GM19043 (cell line): Measurements from ENCODE around the gene INO80B.
"Not testable (repeated sequence)": the region's sequence is repeated elsewhere in the genome, so short reads cannot be mapped to it uniquely, and the experiment has no call there.

Experiments used
- ATAC-seq: cut with Tn5 transposase; IDR thresholded peaks from one replicate; pipeline ENCODE4 v1.9.1; 2021; ENCODE audit warnings: low read depth; ENCODE audit not compliant: unreplicated experiment

Gene INO80B

DNA sequence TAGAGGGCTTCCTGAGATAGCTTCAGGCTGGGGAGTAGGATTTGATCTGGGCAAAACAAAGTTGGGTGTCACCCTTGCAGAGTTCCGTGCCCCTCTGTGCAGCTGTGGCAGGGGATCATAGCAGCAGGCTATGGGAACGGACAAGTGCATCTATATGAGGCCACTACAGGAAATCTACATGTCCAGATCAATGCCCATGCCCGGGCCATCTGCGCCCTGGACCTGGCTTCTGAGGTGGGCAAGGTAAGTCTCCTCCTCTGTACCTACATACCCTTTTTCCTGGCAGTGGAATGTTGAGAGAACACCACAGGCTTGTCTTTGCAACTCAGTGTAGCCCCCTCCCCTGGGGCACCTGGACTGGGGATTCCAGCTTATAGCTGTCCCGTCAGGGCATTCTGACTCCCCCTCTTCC lies 29.9 kb upstream of the INO80B start:
- ATAC-seq: no peak

- ATAC-seq: no peak
Measured at GRCh38 chr2:74425523-74425922, 29.4 kb upstream of the INO80B start.

DNA sequence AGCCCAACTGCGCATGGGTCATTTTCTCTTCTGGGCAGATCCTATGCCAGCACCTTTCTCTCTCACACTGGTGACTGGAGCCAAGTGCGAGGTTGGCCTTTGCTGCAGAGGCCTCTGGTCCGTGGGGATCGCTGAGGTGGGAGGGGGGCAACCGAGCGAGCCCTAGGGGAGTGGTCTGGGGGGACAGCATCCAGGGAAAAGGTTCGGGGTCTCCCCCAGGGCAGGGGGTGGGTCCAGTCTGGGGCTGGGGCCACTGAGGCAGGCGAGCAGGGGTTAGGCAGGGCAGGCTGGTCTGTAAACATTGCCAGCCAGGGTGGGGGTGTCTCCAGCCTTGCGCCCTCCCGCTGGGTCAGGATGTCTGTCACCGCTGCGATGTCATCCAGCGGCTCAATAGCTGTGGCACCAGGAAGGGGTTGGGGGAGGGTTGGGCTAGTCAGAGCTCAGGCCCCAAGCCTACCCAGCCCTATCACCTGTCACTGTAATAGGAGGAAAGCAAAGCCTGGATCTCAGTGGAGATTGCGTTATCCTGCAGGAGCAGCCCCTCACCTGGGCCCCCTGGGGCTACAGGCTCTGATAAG lies 28.6 kb upstream of the INO80B start:
- no peak for ATAC-seq

DNA sequence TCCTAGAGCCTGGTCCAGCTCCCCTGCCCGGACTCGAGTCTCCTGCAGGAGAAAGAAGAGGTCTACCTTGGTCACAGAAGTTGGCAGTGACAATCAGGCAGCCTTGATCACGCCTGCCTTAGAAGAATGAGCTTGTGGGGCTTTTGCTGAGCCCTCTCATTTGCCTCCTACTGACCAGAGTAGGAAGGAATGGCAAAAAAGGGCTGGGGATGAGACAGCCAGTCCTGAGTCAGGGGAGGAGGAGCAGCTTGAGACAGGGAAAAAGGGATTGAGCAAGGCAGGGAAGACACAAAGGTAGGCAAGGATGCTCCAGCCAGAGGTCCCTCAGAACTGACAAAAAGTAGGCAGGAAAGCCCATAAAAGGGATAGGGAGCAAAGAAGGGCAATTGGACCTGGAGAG lies 27.3 kb upstream of the INO80B start:
- no peak for ATAC-seq

DNA sequence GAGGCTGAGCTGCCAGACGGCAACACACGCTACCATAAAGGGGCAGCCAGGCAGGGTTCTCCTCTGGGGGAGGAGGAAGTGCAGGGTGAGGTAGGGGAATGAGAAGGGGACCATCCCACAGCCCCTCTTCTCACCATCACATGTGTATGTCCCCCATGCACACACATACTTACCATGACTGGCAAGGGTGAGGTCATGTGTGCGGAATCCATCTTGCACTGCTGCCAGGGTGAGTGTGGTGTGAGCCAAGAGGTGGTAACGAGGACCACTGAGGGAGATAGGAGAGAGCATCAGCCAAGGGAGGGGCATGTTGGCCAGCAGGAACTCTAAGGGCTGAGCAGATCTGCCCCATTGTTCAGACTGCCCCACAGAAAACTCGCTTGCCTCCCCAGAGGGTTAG lies 26.2 kb upstream of the INO80B start:
- no peak for ATAC-seq

DNA sequence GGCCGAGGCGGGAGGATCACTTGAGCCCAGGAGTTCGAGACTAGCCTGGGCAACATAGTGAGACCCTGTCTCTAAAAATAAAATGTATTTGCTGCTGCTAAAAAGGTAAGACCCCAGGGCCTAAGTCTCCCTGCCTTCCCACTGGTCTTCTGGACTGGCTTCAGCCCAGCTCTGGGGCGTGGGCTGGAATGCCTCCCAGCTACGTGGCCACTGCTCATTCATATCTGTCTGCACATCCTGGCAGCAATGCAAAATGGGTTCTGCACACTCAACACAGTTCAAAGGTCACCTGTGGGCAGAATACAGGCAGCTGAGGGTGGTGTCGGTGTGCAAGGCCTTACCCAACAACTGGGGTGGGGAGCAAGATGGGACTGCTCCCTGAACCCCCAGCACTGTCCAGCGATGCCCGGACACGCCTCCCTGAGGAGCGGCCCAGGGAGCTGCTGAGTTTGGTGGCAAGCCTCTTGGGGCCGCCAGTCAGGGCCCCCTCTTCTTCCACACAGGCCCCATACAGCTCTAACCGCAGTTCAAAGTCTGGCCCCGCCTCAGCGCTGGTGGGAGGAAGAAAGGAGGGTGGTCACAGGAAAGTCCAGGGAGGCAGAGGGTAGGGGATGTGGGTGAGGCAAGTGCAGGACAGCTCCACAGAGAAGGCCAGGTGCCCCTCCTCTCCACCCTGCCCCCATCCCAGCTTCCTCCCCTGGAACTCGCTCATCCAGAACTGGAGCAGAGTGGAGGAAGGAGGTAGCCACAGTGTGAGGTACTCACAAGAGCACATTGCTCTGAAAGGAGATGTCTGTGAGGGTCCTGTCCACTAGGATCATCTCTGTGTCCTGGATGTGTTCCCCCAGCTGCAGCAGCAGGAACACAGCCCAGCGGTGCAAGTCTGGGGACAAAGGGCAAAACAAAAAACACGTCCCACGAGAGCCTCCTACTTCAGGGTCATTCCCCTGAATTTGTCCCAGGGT lies 25.1 kb upstream of the INO80B start:
- ATAC-seq: no peak

GRCh38 chr2:74430502-74430901 lies 24.4 kb upstream of the INO80B start:
- ATAC-seq: no peak

DNA sequence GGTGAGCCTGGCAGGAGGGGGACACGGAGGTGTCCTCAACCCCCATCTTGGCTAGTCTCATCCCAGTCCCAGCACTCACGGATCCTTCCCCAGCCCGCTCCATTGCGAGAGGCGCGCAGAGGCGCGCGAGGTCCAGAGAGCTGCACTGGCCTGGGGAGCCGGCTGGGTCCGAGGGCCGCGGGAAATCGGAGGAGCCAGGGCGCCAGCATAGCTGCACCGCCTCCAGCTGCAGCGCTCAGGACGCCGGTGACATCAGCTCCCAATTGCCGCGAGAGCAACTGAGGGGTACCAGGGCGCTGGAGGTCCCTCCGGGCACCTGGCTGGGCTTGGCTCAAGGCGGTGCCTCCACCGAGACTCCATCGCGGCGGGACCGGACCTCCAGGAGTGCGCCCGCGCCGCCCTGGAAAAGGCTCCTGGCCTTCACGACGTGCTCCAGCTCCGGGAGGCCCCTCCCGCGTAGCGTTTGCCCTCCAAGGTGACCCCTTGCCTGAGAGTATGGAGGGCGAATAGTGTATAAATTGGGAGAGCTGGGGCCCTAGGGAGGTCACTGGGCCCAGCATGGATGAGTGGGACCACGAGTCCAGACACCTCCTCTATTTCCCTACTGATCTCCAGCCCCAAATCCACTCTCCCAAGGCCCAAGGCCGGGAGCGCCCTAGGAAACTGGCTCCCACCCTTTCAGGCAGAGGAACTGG lies 18.6 kb upstream of the INO80B start:
- ATAC-seq: no peak

- ATAC-seq: no peak
Measured at GRCh38 chr2:74436848-74437695, 17.8 kb upstream of the INO80B start.

GRCh38 chr2:74438248-74438647 lies 16.6 kb upstream of the INO80B start:
- no peak for ATAC-seq

DNA sequence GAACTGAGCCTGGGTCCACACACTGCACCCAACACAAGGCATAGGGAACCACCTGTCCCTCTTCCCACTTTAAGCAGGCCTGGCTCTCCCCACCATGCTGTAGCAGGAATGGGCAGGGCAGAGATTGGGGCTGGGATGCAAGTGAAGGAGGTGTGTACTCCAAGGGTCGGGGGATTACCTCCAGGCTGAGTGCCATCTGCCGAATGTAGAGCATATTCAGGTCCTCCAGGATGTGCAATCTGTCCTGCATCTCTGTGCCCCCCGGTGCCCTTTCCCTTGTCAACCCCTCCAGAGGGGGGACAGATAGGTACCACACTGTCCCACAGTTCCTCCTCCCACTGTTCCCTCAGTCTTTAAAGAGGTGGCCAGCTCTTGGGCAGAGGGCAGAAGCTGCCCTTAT lies 15.5 kb upstream of the INO80B start:
- no peak for ATAC-seq

- no peak for ATAC-seq
Measured at GRCh38 chr2:74439803-74440377, 15.0 kb upstream of the INO80B start.

GRCh38 chr2:74440378-74441169 lies 14.3 kb upstream of the INO80B start:
- ATAC-seq: peak; percentile 77

DNA sequence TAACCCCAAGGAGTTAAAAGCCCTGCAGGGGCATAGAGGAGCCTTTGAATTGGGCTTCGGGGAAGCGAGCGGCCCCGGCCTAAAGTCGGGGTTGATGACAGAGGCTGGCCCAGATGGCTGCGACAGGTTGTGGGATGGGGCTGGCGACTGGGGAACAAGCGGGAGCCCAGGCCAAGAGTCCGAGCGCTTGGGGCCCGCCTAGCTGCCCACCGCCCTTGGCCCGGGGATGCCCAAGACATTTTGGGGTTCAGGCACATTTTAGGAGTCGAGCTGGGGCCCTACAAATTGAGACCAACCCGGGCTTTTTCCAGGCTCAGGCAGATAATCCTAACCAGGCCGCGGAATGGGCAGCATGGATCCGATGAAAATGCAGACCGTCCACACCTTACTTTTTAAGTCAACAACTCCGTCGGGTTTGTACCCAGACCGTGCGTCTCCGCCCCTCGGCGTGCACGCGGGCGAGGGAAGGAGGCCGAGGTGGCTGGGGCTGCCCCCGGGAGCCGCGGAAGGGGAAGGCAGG lies 13.7 kb upstream of the INO80B start:
- ATAC-seq: no peak

GRCh38 chr2:74441690-74442482 lies 13.0 kb upstream of the INO80B start, which contains the start of gene RTKN:
Gene RTKN, minus strand, starts transcription at chr2:74441937. Its CDS starts 121 bp downstream, at chr2:74441816.
- ATAC-seq: no peak

- ATAC-seq: not testable (repeated sequence)
Measured at GRCh38 chr2:74442483-74443297, 12.2 kb upstream of the INO80B start.

- ATAC-seq: no peak
Measured at GRCh38 chr2:74444498-74445318, 10.2 kb upstream of the INO80B start.
